ENCODE results near the gene HOXB5.

Gene HOXB5

GRCh38 chr17:48584223-48584741 is 9.3 kb downstream of the HOXB5 start:
- no peak for DNase-seq (ENCODE audit: low read depth)
- no peak overlapping the region for H3K4me3 ChIP-seq (ENCODE audit: low read depth, low read length)

GRCh38 chr17:48583708-48584222 is 9.8 kb downstream of the HOXB5 start:
- DNase-seq (ENCODE audit: low read depth): no peak
- no peak for TF ChIP-seq CTCF (IDR thresholded peaks at IDR 0.05; ENCODE audit: control insufficient read depth, extremely low read depth, insufficient read depth)
- no peak overlapping the region for H3K4me3 ChIP-seq (ENCODE audit: low read depth, low read length)

More at GRCh38 chr17:48584223-48584741, 9.3 kb downstream of the HOXB5 start:
- no peak for TF ChIP-seq CTCF (IDR thresholded peaks at IDR 0.05; ENCODE audit: control insufficient read depth, extremely low read depth, insufficient read depth)

GRCh38 chr17:48582750-48583069 is 10.9 kb downstream of the HOXB5 start:
- no peak for TF ChIP-seq CTCF (IDR thresholded peaks at IDR 0.05; ENCODE audit: control insufficient read depth, extremely low read depth, insufficient read depth)
- no peak for DNase-seq (ENCODE audit: low read depth)
- no peak overlapping the region for H3K4me3 ChIP-seq (ENCODE audit: low read depth, low read length)

GRCh38 chr17:48579760-48580554 is 13.6 kb downstream of the HOXB5 start:
- no peak overlapping the region for H3K4me3 ChIP-seq (ENCODE audit: low read depth, low read length)
- DNase-seq (ENCODE audit: low read depth): no peak
- TF ChIP-seq CTCF (IDR thresholded peaks at IDR 0.05; ENCODE audit: control insufficient read depth, extremely low read depth, insufficient read depth): no peak

GRCh38 chr17:48579471-48579759 is 14.2 kb downstream of the HOXB5 start:
- DNase-seq (ENCODE audit: low read depth): no peak
- no peak overlapping the region for H3K4me3 ChIP-seq (ENCODE audit: low read depth, low read length)
- TF ChIP-seq CTCF (IDR thresholded peaks at IDR 0.05; ENCODE audit: control insufficient read depth, extremely low read depth, insufficient read depth): no peak

- no peak overlapping the region for H3K4me3 ChIP-seq (ENCODE audit: low read depth, low read length)
- DNase-seq (ENCODE audit: low read depth): no peak
- TF ChIP-seq CTCF (IDR thresholded peaks at IDR 0.05; ENCODE audit: control insufficient read depth, extremely low read depth, insufficient read depth): no peak
Measured at GRCh38 chr17:48578616-48579470, 14.7 kb downstream of the HOXB5 start.

Data from LNCaP clone FGC (cell line).